ENCODE data around the gene SMARCA4.
"Not testable (repeated sequence)": the region's sequence is repeated elsewhere in the genome, so short reads cannot be mapped to it uniquely, and the experiment has no call there.

SMARCA4 gene

DNA sequence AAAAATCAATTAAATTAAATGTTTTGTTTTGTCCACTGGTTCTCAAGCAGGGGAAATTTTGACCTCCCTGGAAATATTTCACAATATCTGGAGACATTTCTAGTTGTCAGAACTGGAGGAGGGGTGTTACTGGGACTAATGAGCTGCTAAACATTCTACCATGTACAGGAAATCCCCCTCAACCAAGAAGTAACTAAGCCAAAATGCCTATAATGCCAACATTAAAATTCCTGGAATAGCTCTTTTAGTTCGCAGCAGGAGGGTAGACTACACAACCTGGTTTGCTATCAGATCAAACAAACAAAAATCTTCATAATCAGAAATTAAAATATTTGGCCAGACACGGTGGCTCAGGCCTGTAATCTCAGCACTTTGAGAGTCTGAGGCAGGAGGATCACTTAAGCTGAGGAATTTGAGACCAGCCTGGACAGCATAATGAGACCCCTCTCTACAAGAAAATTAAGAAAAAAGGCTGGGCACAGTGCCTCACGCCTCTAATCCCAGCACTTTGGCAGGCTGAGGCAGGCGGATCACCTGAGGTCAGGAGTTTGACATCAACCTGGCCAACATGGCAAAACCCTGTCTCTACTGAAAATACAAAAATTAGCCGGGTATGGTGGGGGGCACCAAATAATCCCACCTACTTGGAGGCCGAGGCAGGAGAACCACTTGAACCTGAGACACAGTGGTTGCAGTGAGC is 13.7 kb upstream of the SMARCA4 start:
- Histone ChIP-seq H3K36me3 (no peaks in the 10 kb centered on the region), H3K9me3 (no peaks in the 10 kb centered on the region), H3K4me1 (peaks cover 5% of the 10 kb centered on the region), H3K4me3 (ENCODE audit: low read depth, low read length) (no peak overlapping the region), H3K27me3 (no peaks in the 10 kb centered on the region)
- no peak for DNase-seq
- TF ChIP-seq, protein P1, sequence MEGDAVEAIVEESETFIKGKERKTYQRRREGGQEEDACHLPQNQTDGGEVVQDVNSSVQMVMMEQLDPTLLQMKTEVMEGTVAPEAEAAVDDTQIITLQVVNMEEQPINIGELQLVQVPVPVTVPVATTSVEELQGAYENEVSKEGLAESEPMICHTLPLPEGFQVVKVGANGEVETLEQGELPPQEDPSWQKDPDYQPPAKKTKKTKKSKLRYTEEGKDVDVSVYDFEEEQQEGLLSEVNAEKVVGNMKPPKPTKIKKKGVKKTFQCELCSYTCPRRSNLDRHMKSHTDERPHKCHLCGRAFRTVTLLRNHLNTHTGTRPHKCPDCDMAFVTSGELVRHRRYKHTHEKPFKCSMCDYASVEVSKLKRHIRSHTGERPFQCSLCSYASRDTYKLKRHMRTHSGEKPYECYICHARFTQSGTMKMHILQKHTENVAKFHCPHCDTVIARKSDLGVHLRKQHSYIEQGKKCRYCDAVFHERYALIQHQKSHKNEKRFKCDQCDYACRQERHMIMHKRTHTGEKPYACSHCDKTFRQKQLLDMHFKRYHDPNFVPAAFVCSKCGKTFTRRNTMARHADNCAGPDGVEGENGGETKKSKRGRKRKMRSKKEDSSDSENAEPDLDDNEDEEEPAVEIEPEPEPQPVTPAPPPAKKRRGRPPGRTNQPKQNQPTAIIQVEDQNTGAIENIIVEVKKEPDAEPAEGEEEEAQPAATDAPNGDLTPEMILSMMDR (IDR thresholded peaks at IDR 0.05; ENCODE audit: low read depth, low read length): no peak

GRCh38 chr19:10952809-10953208 is 8.0 kb upstream of the SMARCA4 start:
- no peak for DNase-seq
- TF ChIP-seq, protein P1 (IDR thresholded peaks at IDR 0.05; ENCODE audit: low read depth, low read length): no peak
- H3K9me3 ChIP-seq: no peaks in the 10 kb centered on the region
- no peaks in the 10 kb centered on the region for H3K4me1 ChIP-seq
- H3K36me3 ChIP-seq: no peaks in the 10 kb centered on the region
- no peaks in the 10 kb centered on the region for H3K27me3 ChIP-seq
- no peak overlapping the region for H3K4me3 ChIP-seq (ENCODE audit: low read depth, low read length)

- not testable (repeated sequence) for H3K27me3 ChIP-seq; H3K36me3 ChIP-seq; H3K4me3 ChIP-seq (ENCODE audit: low read depth, low read length); H3K9me3 ChIP-seq; DNase-seq; H3K4me1 ChIP-seq
Measured at GRCh38 chr19:10959277-10959968, 1.4 kb upstream of the SMARCA4 start.

DNA sequence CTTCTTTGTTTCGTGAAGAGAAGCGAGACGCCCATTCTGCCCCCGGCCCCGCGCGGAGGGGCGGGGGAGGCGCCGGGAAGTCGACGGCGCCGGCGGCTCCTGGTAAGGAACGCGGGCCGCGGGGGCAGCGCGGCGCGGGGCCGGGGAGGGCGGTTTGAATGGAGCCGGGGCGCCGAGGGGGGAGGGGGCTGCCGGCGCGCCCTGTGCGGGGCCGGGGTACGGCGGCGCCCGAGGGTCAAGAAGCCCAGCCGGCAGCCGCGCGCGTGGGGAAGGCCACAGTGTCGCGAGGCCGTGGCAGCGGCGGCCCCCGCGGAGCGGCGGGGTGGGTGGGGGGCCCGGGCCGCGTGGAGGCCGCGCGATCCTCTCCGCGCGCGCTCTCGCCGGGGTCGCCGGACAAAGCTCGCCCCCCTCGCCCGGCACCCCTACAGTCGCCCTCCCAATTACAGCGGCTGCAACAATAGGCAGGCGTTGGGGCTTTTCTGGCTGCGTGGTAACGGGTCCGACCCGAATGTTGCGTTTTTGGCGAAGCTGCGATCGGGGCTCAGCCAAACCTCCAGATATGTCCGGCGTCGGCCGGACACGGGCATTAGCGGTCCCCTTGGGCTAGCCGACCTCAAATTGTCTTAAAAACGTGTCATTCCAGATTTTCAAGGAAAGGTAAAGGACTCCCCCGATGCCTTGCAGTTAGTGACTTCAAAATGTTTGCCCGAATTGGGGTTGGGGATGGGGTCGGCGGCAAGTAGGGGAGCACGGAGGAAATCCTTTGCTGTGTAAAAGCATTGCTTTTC is 437 bp downstream of the SMARCA4 start:
- Histone ChIP-seq H3K4me1 (no peaks in the 10 kb centered on the region; the same call in 1 of the 2 replicates), H3K9me3 (no peaks in the 10 kb centered on the region; the same call in 1 of the 2 replicates), H3K27me3 (no peaks in the 10 kb centered on the region), H3K4me3 (ENCODE audit: low read depth, low read length) (peak overlapping the region; percentile 98), H3K36me3 (peaks cover 14% of the 10 kb centered on the region)
- TF ChIP-seq, protein P1 (IDR thresholded peaks at IDR 0.05; ENCODE audit: low read depth, low read length): no peak
- DNase-seq: peak; percentile 39

- Histone ChIP-seq H3K27me3 (no peaks in the 10 kb centered on the region), H3K9me3 (no peaks in the 10 kb centered on the region; the same call in 1 of the 2 replicates), H3K4me1 (no peaks in the 10 kb centered on the region; the same call in 1 of the 2 replicates), H3K36me3 (peaks cover 17% of the 10 kb centered on the region), H3K4me3 (ENCODE audit: low read depth, low read length) (peak overlapping the region; percentile 98; the same call in 1 of the 2 replicates)
- TF ChIP-seq, protein P1 (IDR thresholded peaks at IDR 0.05; ENCODE audit: low read depth, low read length): no peak
- DNase-seq: no peak
Measured at GRCh38 chr19:10962863-10963262, 2.0 kb downstream of the SMARCA4 start.

GRCh38 chr19:10963865-10964264 is 3.0 kb downstream of the SMARCA4 start:
- H3K36me3 ChIP-seq: peaks cover 18% of the 10 kb centered on the region
- DNase-seq: no peak
- H3K9me3 ChIP-seq: no peaks in the 10 kb centered on the region; the same call in 1 of the 2 replicates
- TF ChIP-seq, protein P1 (IDR thresholded peaks at IDR 0.05; ENCODE audit: low read depth, low read length): no peak
- H3K27me3 ChIP-seq: no peaks in the 10 kb centered on the region
- H3K4me1 ChIP-seq: no peaks in the 10 kb centered on the region; the same call in 1 of the 2 replicates
- H3K4me3 ChIP-seq (ENCODE audit: low read depth, low read length): no peak overlapping the region

All from BE2C (cell line).